ENCODE results near the gene FAM78B.

Gene FAM78B

DNA sequence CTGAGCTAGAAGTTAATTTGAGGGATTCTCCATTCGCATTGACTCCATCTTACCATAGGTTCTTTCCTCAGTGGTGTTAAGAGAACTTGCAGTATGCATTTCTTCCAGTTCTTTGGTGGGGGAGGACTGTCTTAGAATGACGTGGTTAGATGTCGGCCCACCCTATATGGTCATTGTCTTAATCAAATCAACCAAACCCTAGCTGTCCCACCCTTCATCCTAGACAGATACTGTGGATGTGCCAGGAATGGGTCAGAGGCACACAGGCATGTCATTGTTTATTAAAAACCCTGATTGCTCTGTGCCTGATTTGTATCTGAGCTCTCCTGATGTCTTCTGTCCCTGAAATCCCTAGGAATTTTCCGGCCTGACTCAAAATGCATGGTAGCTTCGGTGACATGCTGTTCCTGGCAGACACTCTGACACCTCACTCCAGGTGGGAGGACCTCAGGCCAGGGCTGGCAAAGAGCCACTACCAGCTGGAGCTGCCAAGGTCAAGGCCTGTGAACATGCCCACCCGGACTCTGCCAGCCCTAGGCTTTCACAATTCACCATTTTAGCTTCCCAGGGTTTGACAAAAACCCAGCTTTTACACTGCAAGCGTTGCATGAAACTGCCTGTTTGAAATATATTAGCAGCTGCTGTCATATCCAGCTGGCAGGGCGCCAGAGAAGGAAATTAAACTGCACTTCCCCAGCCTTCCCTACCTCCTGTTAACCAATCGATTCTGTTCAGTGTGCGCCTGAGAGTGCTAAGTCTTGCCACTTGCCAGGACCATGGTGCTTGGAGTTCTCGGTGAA is 134.0 kb downstream of the FAM78B start:
- peak; percentile 78 for DNase-seq
- no peak overlapping the region for H3K4me3 ChIP-seq (ENCODE audit: low read depth, low read length)
- no peaks in the 10 kb centered on the region for H3K36me3 ChIP-seq
- no peaks in the 10 kb centered on the region for H3K27me3 ChIP-seq
- H3K9me3 ChIP-seq: no peaks in the 10 kb centered on the region
- peaks cover 32% of the 10 kb centered on the region for H3K4me1 ChIP-seq
- TF ChIP-seq, protein P1, sequence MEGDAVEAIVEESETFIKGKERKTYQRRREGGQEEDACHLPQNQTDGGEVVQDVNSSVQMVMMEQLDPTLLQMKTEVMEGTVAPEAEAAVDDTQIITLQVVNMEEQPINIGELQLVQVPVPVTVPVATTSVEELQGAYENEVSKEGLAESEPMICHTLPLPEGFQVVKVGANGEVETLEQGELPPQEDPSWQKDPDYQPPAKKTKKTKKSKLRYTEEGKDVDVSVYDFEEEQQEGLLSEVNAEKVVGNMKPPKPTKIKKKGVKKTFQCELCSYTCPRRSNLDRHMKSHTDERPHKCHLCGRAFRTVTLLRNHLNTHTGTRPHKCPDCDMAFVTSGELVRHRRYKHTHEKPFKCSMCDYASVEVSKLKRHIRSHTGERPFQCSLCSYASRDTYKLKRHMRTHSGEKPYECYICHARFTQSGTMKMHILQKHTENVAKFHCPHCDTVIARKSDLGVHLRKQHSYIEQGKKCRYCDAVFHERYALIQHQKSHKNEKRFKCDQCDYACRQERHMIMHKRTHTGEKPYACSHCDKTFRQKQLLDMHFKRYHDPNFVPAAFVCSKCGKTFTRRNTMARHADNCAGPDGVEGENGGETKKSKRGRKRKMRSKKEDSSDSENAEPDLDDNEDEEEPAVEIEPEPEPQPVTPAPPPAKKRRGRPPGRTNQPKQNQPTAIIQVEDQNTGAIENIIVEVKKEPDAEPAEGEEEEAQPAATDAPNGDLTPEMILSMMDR (IDR thresholded peaks at IDR 0.05; ENCODE audit: low read depth, low read length): no peak

GRCh38 chr1:166031932-166032571 is 134.7 kb downstream of the FAM78B start:
- H3K4me1 ChIP-seq: peaks cover 35% of the 10 kb centered on the region
- TF ChIP-seq, protein P1 (IDR thresholded peaks at IDR 0.05; ENCODE audit: low read depth, low read length): no peak
- H3K9me3 ChIP-seq: no peaks in the 10 kb centered on the region
- no peak overlapping the region for H3K4me3 ChIP-seq (ENCODE audit: low read depth, low read length)
- DNase-seq: no peak
- H3K36me3 ChIP-seq: no peaks in the 10 kb centered on the region
- no peaks in the 10 kb centered on the region for H3K27me3 ChIP-seq

DNA sequence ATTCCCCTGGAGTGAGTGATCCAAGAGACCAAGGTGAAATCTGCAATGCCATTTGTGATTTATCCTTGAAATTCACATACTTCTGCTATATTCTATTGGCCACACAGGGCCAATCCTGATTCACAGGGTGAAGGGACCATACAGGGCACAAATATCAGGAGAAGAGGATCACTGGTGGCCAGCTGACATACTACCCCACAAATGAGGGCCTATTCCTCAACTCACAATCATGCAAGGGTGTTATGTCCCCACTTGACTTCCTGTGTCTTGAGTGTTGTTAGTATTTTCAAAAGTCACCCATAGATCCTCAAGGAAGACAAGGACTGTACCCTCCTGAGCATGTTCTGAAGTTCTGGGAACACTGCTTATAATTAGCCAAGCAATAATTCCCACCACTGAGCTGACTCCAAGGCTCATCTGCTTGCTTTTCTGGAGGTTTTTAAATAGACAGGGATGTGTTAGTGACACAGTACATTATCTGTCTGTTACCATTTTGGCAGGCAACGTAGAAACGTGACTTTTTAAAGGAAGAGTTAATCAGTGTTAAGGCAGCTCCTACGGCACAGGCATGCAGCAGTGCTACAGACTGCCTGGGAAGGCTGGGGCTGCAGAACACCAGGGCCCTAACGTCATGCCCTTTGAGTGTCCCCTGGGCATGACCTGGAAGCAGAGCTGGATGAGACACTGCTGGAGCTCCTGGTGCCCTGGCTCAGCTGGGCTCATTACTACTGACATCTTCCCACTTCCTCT is 137.4 kb downstream of the FAM78B start:
- no peaks in the 10 kb centered on the region for H3K9me3 ChIP-seq
- no peaks in the 10 kb centered on the region for H3K27me3 ChIP-seq
- H3K4me1 ChIP-seq: peaks cover 40% of the 10 kb centered on the region
- H3K4me3 ChIP-seq (ENCODE audit: low read depth, low read length): no peak overlapping the region
- no peak for DNase-seq
- no peaks in the 10 kb centered on the region for H3K36me3 ChIP-seq
- TF ChIP-seq, protein P1 (IDR thresholded peaks at IDR 0.05; ENCODE audit: low read depth, low read length): no peak

- Histone ChIP-seq H3K4me1 (peaks cover 27% of the 10 kb centered on the region), H3K4me3 (ENCODE audit: low read depth, low read length) (no peak overlapping the region), H3K27me3 (no peaks in the 10 kb centered on the region), H3K9me3 (no peaks in the 10 kb centered on the region), H3K36me3 (no peaks in the 10 kb centered on the region)
- TF ChIP-seq, protein P1 (IDR thresholded peaks at IDR 0.05; ENCODE audit: low read depth, low read length): no peak
- no peak for DNase-seq
Observed at GRCh38 chr1:166026555-166026954, 140.2 kb downstream of the FAM78B start.

- TF ChIP-seq, protein P1 (IDR thresholded peaks at IDR 0.05; ENCODE audit: low read depth, low read length): no peak
Observed at GRCh38 chr1:166026143-166026542, 140.7 kb downstream of the FAM78B start.

More at GRCh38 chr1:166026143-166026542, 140.7 kb downstream of the FAM78B start:
- peaks cover 27% of the 10 kb centered on the region for H3K4me1 ChIP-seq
- H3K4me3 ChIP-seq (ENCODE audit: low read depth, low read length): no peak overlapping the region
- DNase-seq: no peak
- H3K36me3 ChIP-seq: no peaks in the 10 kb centered on the region
- no peaks in the 10 kb centered on the region for H3K9me3 ChIP-seq
- H3K27me3 ChIP-seq: no peaks in the 10 kb centered on the region

Measured in BE2C (cell line).